GM12864 (cell line): ENCODE measurements around the gene PRR19.
A peak's percentile ranks its signal among the peaks of the same experiment; 100 is the strongest.
"Not testable (repeated sequence)": the region's sequence is repeated elsewhere in the genome, so short reads cannot be mapped to it uniquely, and the experiment has no call there.

Source experiments
- DNase-seq: peaks from one replicate; pipeline ENCODE4 v3.0.0-alpha.2; 2011; ENCODE audit warnings: low read depth
- H3K4me3 ChIP-seq: 2 replicates; pipeline ENCODE4 v1.5.1; 2011; ENCODE audit warnings: mild to moderate bottlenecking, low read depth, low read length, control low read depth
- TF ChIP-seq, protein P1 (sequence below): IDR thresholded peaks from 2 replicates; pipeline ENCODE4 v1.5.1; 2011; ENCODE audit warnings: low read depth, mild to moderate bottlenecking, moderate library complexity, low read length, control low read depth, inconsistent platforms; ENCODE audit errors: missing control alignments

The PRR19 gene

GRCh38 chr19:42255766-42256745, 45.9 kb upstream of the PRR19 start:
- DNase-seq: no peak

DNA sequence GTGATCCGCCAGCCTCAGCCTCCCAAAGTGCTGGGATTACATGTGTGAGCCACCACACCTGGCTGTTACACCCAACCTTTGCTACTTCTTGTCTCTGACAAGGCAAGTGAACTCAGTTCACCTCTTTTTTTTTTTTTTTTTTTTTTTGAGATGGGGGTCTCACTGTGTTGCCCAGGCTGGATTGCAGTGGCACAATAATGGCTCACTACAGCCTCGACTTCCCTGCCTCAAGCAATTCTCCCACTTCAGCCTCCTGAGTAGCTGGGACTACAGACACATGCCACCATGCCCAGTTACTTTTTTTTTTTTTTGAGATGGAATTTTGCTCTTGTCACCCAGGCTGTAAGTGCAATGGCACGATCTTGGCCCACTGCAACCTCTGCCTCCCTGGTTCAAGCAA, 44.1 kb upstream of the PRR19 start:
- not testable (repeated sequence) for DNase-seq, H3K4me3 ChIP-seq

More at GRCh38 chr19:42255766-42256745, 45.9 kb upstream of the PRR19 start:
- H3K4me3 ChIP-seq: peak overlapping the region; percentile 56
- TF ChIP-seq, protein P1, sequence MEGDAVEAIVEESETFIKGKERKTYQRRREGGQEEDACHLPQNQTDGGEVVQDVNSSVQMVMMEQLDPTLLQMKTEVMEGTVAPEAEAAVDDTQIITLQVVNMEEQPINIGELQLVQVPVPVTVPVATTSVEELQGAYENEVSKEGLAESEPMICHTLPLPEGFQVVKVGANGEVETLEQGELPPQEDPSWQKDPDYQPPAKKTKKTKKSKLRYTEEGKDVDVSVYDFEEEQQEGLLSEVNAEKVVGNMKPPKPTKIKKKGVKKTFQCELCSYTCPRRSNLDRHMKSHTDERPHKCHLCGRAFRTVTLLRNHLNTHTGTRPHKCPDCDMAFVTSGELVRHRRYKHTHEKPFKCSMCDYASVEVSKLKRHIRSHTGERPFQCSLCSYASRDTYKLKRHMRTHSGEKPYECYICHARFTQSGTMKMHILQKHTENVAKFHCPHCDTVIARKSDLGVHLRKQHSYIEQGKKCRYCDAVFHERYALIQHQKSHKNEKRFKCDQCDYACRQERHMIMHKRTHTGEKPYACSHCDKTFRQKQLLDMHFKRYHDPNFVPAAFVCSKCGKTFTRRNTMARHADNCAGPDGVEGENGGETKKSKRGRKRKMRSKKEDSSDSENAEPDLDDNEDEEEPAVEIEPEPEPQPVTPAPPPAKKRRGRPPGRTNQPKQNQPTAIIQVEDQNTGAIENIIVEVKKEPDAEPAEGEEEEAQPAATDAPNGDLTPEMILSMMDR: no peak

GRCh38 chr19:42261763-42262162, 40.2 kb upstream of the PRR19 start:
- DNase-seq: no peak
- no peak overlapping the region for H3K4me3 ChIP-seq
- TF ChIP-seq, protein P1: no peak

DNA sequence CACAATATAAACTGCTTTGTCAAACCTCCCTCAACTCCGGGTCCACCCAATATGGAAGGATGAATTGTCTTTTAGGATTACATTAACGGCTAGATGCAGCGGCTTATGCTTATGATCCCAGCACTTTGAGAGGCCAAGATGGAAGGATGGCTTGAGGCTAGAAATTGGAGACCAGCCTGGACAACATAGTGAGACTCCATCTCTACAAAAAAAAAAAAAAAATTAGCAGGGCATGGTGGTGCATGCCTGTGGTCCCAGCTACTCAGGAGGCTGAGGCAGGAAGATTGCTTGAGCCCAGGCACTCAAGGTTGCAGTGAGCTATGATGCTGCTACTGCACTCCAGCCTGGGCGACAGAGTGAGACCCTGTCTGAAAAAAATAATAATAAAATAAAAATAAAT, 35.8 kb upstream of the PRR19 start:
- DNase-seq, H3K4me3 ChIP-seq: not testable (repeated sequence)

GRCh38 chr19:42266928-42267603, 34.9 kb upstream of the PRR19 start:
- not testable (repeated sequence) for DNase-seq, H3K4me3 ChIP-seq

GRCh38 chr19:42267644-42268141, 34.2 kb upstream of the PRR19 start:
- TF ChIP-seq, protein P1: no peak
- DNase-seq: no peak
- H3K4me3 ChIP-seq: peak overlapping the region; percentile 65

GRCh38 chr19:42268142-42268703, 33.7 kb upstream of the PRR19 start:
- H3K4me3 ChIP-seq: peak overlapping the region; percentile 81
- TF ChIP-seq, protein P1: no peak
- DNase-seq: peak; percentile 98

DNA sequence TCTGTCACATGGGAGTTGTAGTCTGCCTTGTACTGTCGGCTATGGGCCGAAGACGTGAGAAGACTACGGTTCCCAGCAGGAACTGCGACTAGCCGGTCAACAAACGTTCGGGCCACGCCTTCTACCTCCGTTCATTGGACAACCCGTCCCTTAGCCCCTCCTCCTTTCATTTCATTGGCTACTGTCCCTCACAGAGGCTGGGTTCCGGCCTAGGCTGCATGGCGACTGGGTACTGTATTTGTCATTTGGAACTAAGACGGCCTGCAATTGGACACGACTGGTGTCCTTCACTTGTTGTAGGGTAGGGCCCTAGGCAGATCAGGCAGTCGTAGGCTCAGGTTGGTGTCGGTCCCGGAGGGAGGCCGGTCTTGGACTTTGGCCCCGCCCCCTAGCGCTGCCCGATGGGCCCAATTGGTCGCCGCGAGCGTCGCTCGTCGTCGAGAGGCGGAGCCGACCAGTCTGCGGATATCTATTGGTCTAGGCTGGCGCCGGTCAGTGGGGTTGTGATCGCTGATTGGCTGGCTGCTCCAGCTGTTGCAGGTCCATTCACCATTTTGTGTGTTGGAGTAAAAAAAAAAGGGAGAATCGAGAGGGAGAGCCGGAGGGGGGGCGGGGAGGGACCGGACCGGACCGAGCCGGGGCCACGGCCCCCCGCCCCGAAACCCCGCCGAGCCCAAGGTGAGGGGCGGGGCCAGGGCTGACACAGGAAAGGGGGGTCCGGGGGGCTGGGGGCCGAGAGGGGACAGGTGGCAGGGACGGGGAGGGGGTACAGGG, 33.0 kb upstream of the PRR19 start, which contains the start of gene CIC:
Gene CIC (plus strand): TSS at position 549 of the 774 bp plus-strand sequence. CDS start 2,532 bp downstream, outside the sequence.
- DNase-seq: peak; percentile 100
- H3K4me3 ChIP-seq: peak within 1 kb of the TSS; percentile 81
- TF ChIP-seq, protein P1: no peak
